Liver (tissue), 9 donors: ENCODE data around the gene BNC2. TPM values are rescaled to one million over a fixed set of nuclear protein-coding genes. Genes with fewer than 3 reads are reported as not detected.

Source experiments
- DNase-seq: peaks from one replicate; pipeline ENCODE4 v3.0.0-alpha.2; 2017; ENCODE audit warnings: low spot score
- H3K27ac ChIP-seq, 2 donors: one replicate each; pipeline ENCODE4 v1.7.0; 2013; ENCODE audit warnings: inconsistent platforms in 2 of 2, low read length in 2 of 2, control low read depth in 1 of 2, low read depth in 1 of 2, mild to moderate bottlenecking in 1 of 2
- H3K27me3 ChIP-seq, 4 donors: one replicate each; pipeline versions ENCODE4 v1.6.1 to v1.7.0; 2013; ENCODE audit warnings: low read length in 3 of 4, inconsistent platforms in 1 of 4, mild to moderate bottlenecking in 1 of 4, moderate library complexity in 1 of 4; ENCODE audit not compliant: control insufficient read depth in 4 of 4, insufficient read depth in 4 of 4
- H3K36me3 ChIP-seq, 4 donors: one replicate each; pipeline versions ENCODE4 v1.6.1 to v1.7.0; 2013; ENCODE audit warnings: low read length in 3 of 4, mild to moderate bottlenecking in 3 of 4, low read depth in 1 of 4, moderate library complexity in 1 of 4; ENCODE audit not compliant: control insufficient read depth in 4 of 4, insufficient read depth in 3 of 4
- H3K4me1 ChIP-seq, 4 donors: one replicate each; pipeline versions ENCODE4 v1.6.1 to v1.7.0; 2013; ENCODE audit warnings: low read length in 3 of 4, mild to moderate bottlenecking in 3 of 4, moderate library complexity in 1 of 4; ENCODE audit not compliant: control insufficient read depth in 4 of 4, insufficient read depth in 4 of 4
- H3K4me3 ChIP-seq, 3 donors: one replicate each; pipeline versions ENCODE4 v1.6.1 to v1.7.0; 2013; ENCODE audit warnings: low read length in 3 of 3, control low read depth in 1 of 3, low read depth in 1 of 3, mild to moderate bottlenecking in 1 of 3
- H3K9ac ChIP-seq, 2 donors: one replicate each; pipeline ENCODE4 v1.7.0; 2013; ENCODE audit warnings: low read length in 2 of 2, mild to moderate bottlenecking in 2 of 2, moderate library complexity in 2 of 2, control low read depth in 1 of 2, low read depth in 1 of 2
- H3K9me3 ChIP-seq, 4 donors: one replicate each; pipeline versions ENCODE4 v1.6.1 to v1.7.0; 2013; ENCODE audit warnings: low read length in 3 of 4; ENCODE audit not compliant: control insufficient read depth in 4 of 4
- ATF3 ChIP-seq: IDR thresholded peaks from 2 replicates; pipeline ENCODE4 v1.6.1; 2016; ENCODE audit warnings: antibody characterized with exemption
- EGR1 ChIP-seq, 2 donors: IDR thresholded peaks; 2 replicates each; pipeline ENCODE4 v1.6.1; 2016 to 2018; ENCODE audit warnings: antibody characterized with exemption in 2 of 2, low read depth in 2 of 2
- FOXA2 ChIP-seq: IDR thresholded peaks from 2 replicates; pipeline ENCODE4 v1.6.1; 2016; ENCODE audit warnings: antibody characterized with exemption
- GABPA ChIP-seq, 2 donors: IDR thresholded peaks in 1 of 2; conservative IDR thresholded peaks in 1 of 2; 2 replicates each; pipeline ENCODE4 v1.6.1; 2016; ENCODE audit warnings: antibody characterized with exemption in 2 of 2, mild to moderate bottlenecking in 1 of 2, moderate library complexity in 1 of 2
- HNF4A ChIP-seq, 2 donors: conservative IDR thresholded peaks; 2 replicates each; pipeline ENCODE4 v1.6.1; 2016; ENCODE audit warnings: antibody characterized with exemption in 2 of 2, mild to moderate bottlenecking in 2 of 2
- HNF4G ChIP-seq: IDR thresholded peaks from 2 replicates; pipeline ENCODE4 v1.6.1; 2016; ENCODE audit warnings: antibody characterized with exemption
- JUND ChIP-seq, 2 donors: IDR thresholded peaks; 2 replicates each; pipeline ENCODE4 v1.6.1; 2016; ENCODE audit warnings: antibody characterized with exemption in 2 of 2
- RAD21 ChIP-seq, 2 donors: IDR thresholded peaks; 2 replicates each; pipeline ENCODE4 v1.6.1; 2016; ENCODE audit warnings: antibody characterized with exemption in 2 of 2, mild to moderate bottlenecking in 2 of 2
- REST ChIP-seq: IDR thresholded peaks from 2 replicates; pipeline ENCODE4 v1.6.1; 2016; ENCODE audit warnings: antibody characterized with exemption, mild to moderate bottlenecking
- SP1 ChIP-seq: IDR thresholded peaks from 2 replicates; pipeline ENCODE4 v1.6.1; 2018; ENCODE audit warnings: antibody characterized with exemption, mild to moderate bottlenecking
- TAF1 ChIP-seq: conservative IDR thresholded peaks from 2 replicates; pipeline ENCODE4 v1.6.1; 2016; ENCODE audit warnings: antibody characterized with exemption, mild to moderate bottlenecking
- YY1 ChIP-seq: IDR thresholded peaks from 2 replicates; pipeline ENCODE4 v1.6.1; 2016; ENCODE audit warnings: antibody characterized with exemption, mild to moderate bottlenecking
- ZBTB33 ChIP-seq: IDR thresholded peaks from 2 replicates; pipeline ENCODE4 v1.6.1; 2016; ENCODE audit warnings: antibody characterized with exemption
- WGBS: extraction: QIAGEN DNeasy Blood & Tissue Kit; methylation state at CpG from one replicate; pipeline ENCODE4 v1.1.7; 2013; 5-methylcytosine and 5-hydroxymethylcytosine counted together
- polyA plus RNA-seq, 2 donors: library from polyadenylated mRNA; stranded (reverse) in 1 of 2; unstranded in 1 of 2; fragments of 200-250 nt in 1 of 2; fragments of >200 nt in 1 of 2; fragmentation: Nextera tagmentation in 1 of 2; extraction: Ambion mirVana in 1 of 2; gene quantifications; one replicate each; pipeline versions ENCODE4 v1.2.1 to v1.2.3, GENCODE V29; 2013 to 2015
- total RNA-seq, 2 donors: library from RNA; depleted of rRNA; stranded (reverse); fragments of >200 nt; gene quantifications; one replicate each; pipeline ENCODE4 v1.2.3, GENCODE V29; 2014
- TF ChIP-seq, protein P1 (sequence below): fragments of 150-350 bp; IDR thresholded peaks from 2 replicates; pipeline ENCODE4 v1.5.1; 2017; ENCODE audit warnings: improper control_type of control experiment, low read depth, low read length; ENCODE audit not compliant: missing input control
- donor health status: healthy.
- donor health status: healthy.
- donor health status: healthy.
- donor health status: healthy.
- donor health status: healthy.

Gene BNC2
- total and polyA plus RNA-seq, 4 donors = 0.07 to 0.67 (median 0.08) TPM

- Histone ChIP-seq H3K27ac (no peak overlapping the region), H3K4me3 (no peak overlapping the region), H3K27me3 (no peaks in the 10 kb centered on the region), H3K9ac (no peak overlapping the region), H3K4me1 (no peaks in the 10 kb centered on the region), H3K36me3 (no peaks in the 10 kb centered on the region), H3K9me3 (no peaks in the 10 kb centered on the region)
- TF ChIP-seq REST (no peak), FOXA2 (no peak), RAD21 (IDR thresholded peaks at IDR 0.05) (no peak), ZBTB33 (no peak), TAF1 (no peak), EGR1 (IDR thresholded peaks at IDR 0.05; ENCODE audit: low read depth in 2 of 2) (no peak), ATF3 (no peak)
- TF ChIP-seq, protein P1, sequence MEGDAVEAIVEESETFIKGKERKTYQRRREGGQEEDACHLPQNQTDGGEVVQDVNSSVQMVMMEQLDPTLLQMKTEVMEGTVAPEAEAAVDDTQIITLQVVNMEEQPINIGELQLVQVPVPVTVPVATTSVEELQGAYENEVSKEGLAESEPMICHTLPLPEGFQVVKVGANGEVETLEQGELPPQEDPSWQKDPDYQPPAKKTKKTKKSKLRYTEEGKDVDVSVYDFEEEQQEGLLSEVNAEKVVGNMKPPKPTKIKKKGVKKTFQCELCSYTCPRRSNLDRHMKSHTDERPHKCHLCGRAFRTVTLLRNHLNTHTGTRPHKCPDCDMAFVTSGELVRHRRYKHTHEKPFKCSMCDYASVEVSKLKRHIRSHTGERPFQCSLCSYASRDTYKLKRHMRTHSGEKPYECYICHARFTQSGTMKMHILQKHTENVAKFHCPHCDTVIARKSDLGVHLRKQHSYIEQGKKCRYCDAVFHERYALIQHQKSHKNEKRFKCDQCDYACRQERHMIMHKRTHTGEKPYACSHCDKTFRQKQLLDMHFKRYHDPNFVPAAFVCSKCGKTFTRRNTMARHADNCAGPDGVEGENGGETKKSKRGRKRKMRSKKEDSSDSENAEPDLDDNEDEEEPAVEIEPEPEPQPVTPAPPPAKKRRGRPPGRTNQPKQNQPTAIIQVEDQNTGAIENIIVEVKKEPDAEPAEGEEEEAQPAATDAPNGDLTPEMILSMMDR = no peak
- no peak for DNase-seq
- 89% methylated on average over 3 of the region's 3 CpGs for WGBS
These were observed 422.5 kb downstream of the BNC2 start for GRCh38 chr9:16447946-16448345.

DNA sequence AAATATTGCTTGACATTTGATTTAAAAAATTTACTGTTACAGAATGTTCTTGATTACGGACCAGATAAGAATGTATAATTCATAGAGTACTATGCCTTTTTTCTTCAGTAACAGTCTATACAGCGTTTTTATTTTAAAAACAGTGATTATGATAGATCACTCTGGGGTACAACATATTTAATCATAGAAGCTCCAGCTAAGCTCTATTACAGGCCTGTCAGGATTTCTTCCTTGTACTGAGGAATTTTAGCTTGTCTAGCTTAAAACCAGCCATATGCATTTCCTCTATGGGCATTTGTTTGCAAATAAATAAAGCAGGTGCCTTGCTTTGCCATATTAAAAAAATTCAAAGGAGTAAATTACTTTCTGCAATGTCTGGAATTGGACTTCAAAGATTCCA, 423.8 kb downstream of the BNC2 start:
- DNase-seq = no peak
- H3K27me3 ChIP-seq = no peaks in the 10 kb centered on the region
- WGBS = 92% methylated on average over 2 of the region's 2 CpGs
- H3K4me3 ChIP-seq = no peak overlapping the region
- H3K9me3 ChIP-seq = no peaks in the 10 kb centered on the region
- no peak overlapping the region for H3K9ac ChIP-seq
- no peaks in the 10 kb centered on the region for H3K4me1 ChIP-seq
- H3K27ac ChIP-seq = no peak overlapping the region
- H3K36me3 ChIP-seq = no peaks in the 10 kb centered on the region
- TF ChIP-seq GABPA (IDR thresholded peaks at IDR 0.05 in 1 of 2, conservative IDR thresholded peaks at IDR 0.05 in 1 of 2) (no peak), JUND (IDR thresholded peaks at IDR 0.05) (no peak), EGR1 (IDR thresholded peaks at IDR 0.05; ENCODE audit: low read depth in 2 of 2) (no peak), ZBTB33 (no peak), RAD21 (IDR thresholded peaks at IDR 0.05) (no peak), TAF1 (no peak), REST (no peak), YY1 (no peak), SP1 (no peak), HNF4A (conservative IDR thresholded peaks at IDR 0.05) (no peak), FOXA2 (no peak), ATF3 (no peak), HNF4G (no peak)
- TF ChIP-seq, protein P1 = no peak
